Liver (tissue), 9 donors: ENCODE data around the gene METTL4. TPM values are rescaled to one million over a fixed set of nuclear protein-coding genes. Genes with fewer than 3 reads are reported as not detected.

Experiments used
- DNase-seq: peaks from one replicate; pipeline ENCODE4 v3.0.0-alpha.2; 2017; ENCODE audit warnings: low spot score
- H3K27ac ChIP-seq, 2 donors: one replicate each; pipeline ENCODE4 v1.7.0; 2013; ENCODE audit warnings: inconsistent platforms in 2 of 2, low read length in 2 of 2, control low read depth in 1 of 2, low read depth in 1 of 2, mild to moderate bottlenecking in 1 of 2
- H3K27me3 ChIP-seq, 4 donors: one replicate each; pipeline versions ENCODE4 v1.6.1 to v1.7.0; 2013; ENCODE audit warnings: low read length in 3 of 4, inconsistent platforms in 1 of 4, mild to moderate bottlenecking in 1 of 4, moderate library complexity in 1 of 4; ENCODE audit not compliant: control insufficient read depth in 4 of 4, insufficient read depth in 4 of 4
- H3K36me3 ChIP-seq, 4 donors: one replicate each; pipeline versions ENCODE4 v1.6.1 to v1.7.0; 2013; ENCODE audit warnings: low read length in 3 of 4, mild to moderate bottlenecking in 3 of 4, low read depth in 1 of 4, moderate library complexity in 1 of 4; ENCODE audit not compliant: control insufficient read depth in 4 of 4, insufficient read depth in 3 of 4
- H3K4me1 ChIP-seq, 4 donors: one replicate each; pipeline versions ENCODE4 v1.6.1 to v1.7.0; 2013; ENCODE audit warnings: low read length in 3 of 4, mild to moderate bottlenecking in 3 of 4, moderate library complexity in 1 of 4; ENCODE audit not compliant: control insufficient read depth in 4 of 4, insufficient read depth in 4 of 4
- H3K4me3 ChIP-seq, 3 donors: one replicate each; pipeline versions ENCODE4 v1.6.1 to v1.7.0; 2013; ENCODE audit warnings: low read length in 3 of 3, control low read depth in 1 of 3, low read depth in 1 of 3, mild to moderate bottlenecking in 1 of 3
- H3K9ac ChIP-seq, 2 donors: one replicate each; pipeline ENCODE4 v1.7.0; 2013; ENCODE audit warnings: low read length in 2 of 2, mild to moderate bottlenecking in 2 of 2, moderate library complexity in 2 of 2, control low read depth in 1 of 2, low read depth in 1 of 2
- H3K9me3 ChIP-seq, 4 donors: one replicate each; pipeline versions ENCODE4 v1.6.1 to v1.7.0; 2013; ENCODE audit warnings: low read length in 3 of 4; ENCODE audit not compliant: control insufficient read depth in 4 of 4
- EGR1 ChIP-seq, 2 donors: IDR thresholded peaks; 2 replicates each; pipeline ENCODE4 v1.6.1; 2016 to 2018; ENCODE audit warnings: antibody characterized with exemption in 2 of 2, low read depth in 2 of 2
- FOXA1 ChIP-seq: IDR thresholded peaks from 2 replicates; pipeline ENCODE4 v1.6.1; 2016; ENCODE audit warnings: antibody characterized with exemption
- FOXA2 ChIP-seq: IDR thresholded peaks from 2 replicates; pipeline ENCODE4 v1.6.1; 2016; ENCODE audit warnings: antibody characterized with exemption
- GABPA ChIP-seq, 2 donors: IDR thresholded peaks in 1 of 2; conservative IDR thresholded peaks in 1 of 2; 2 replicates each; pipeline ENCODE4 v1.6.1; 2016; ENCODE audit warnings: antibody characterized with exemption in 2 of 2, mild to moderate bottlenecking in 1 of 2, moderate library complexity in 1 of 2
- HNF4A ChIP-seq, 2 donors: conservative IDR thresholded peaks; 2 replicates each; pipeline ENCODE4 v1.6.1; 2016; ENCODE audit warnings: antibody characterized with exemption in 2 of 2, mild to moderate bottlenecking in 2 of 2
- HNF4G ChIP-seq: IDR thresholded peaks from 2 replicates; pipeline ENCODE4 v1.6.1; 2016; ENCODE audit warnings: antibody characterized with exemption
- JUND ChIP-seq, 2 donors: IDR thresholded peaks; 2 replicates each; pipeline ENCODE4 v1.6.1; 2016; ENCODE audit warnings: antibody characterized with exemption in 2 of 2
- NR2F2 ChIP-seq: IDR thresholded peaks from 2 replicates; pipeline ENCODE4 v1.6.1; 2016; ENCODE audit warnings: antibody characterized with exemption
- RAD21 ChIP-seq, 2 donors: IDR thresholded peaks; 2 replicates each; pipeline ENCODE4 v1.6.1; 2016; ENCODE audit warnings: antibody characterized with exemption in 2 of 2, mild to moderate bottlenecking in 2 of 2
- RXRA ChIP-seq, 2 donors: IDR thresholded peaks; 2 replicates each; pipeline ENCODE4 v1.6.1; 2017 to 2018; ENCODE audit warnings: antibody characterized with exemption in 2 of 2, mild to moderate bottlenecking in 1 of 2
- SP1 ChIP-seq: IDR thresholded peaks from 2 replicates; pipeline ENCODE4 v1.6.1; 2018; ENCODE audit warnings: antibody characterized with exemption, mild to moderate bottlenecking
- TAF1 ChIP-seq: conservative IDR thresholded peaks from 2 replicates; pipeline ENCODE4 v1.6.1; 2016; ENCODE audit warnings: antibody characterized with exemption, mild to moderate bottlenecking
- YY1 ChIP-seq: IDR thresholded peaks from 2 replicates; pipeline ENCODE4 v1.6.1; 2016; ENCODE audit warnings: antibody characterized with exemption, mild to moderate bottlenecking
- WGBS: extraction: QIAGEN DNeasy Blood & Tissue Kit; methylation state at CpG from one replicate; pipeline ENCODE4 v1.1.7; 2013; 5-methylcytosine and 5-hydroxymethylcytosine counted together
- polyA plus RNA-seq, 2 donors: library from polyadenylated mRNA; stranded (reverse) in 1 of 2; unstranded in 1 of 2; fragments of 200-250 nt in 1 of 2; fragments of >200 nt in 1 of 2; fragmentation: Nextera tagmentation in 1 of 2; extraction: Ambion mirVana in 1 of 2; gene quantifications; one replicate each; pipeline versions ENCODE4 v1.2.1 to v1.2.3, GENCODE V29; 2013 to 2015
- total RNA-seq, 2 donors: library from RNA; depleted of rRNA; stranded (reverse); fragments of >200 nt; gene quantifications; one replicate each; pipeline ENCODE4 v1.2.3, GENCODE V29; 2014
- TF ChIP-seq, protein P1 (sequence below): IDR thresholded peaks from 2 replicates; pipeline ENCODE4 v1.6.1; 2016; ENCODE audit warnings: antibody characterized with exemption
- TF ChIP-seq, protein P2 (sequence below): fragments of 150-350 bp; IDR thresholded peaks from 2 replicates; pipeline ENCODE4 v1.5.1; 2017; ENCODE audit warnings: improper control_type of control experiment, low read depth, low read length; ENCODE audit not compliant: missing input control
- TF ChIP-seq, protein P3 (sequence below): IDR thresholded peaks from 2 replicates; pipeline ENCODE4 v1.6.1; 2016; ENCODE audit warnings: antibody characterized with exemption
- TF ChIP-seq, protein P4 (sequence below): IDR thresholded peaks from 2 replicates; pipeline ENCODE4 v1.6.1; 2016; ENCODE audit warnings: antibody characterized with exemption
- TF ChIP-seq, protein P5 (sequence below): IDR thresholded peaks from 2 replicates; pipeline ENCODE4 v1.6.1; 2016; ENCODE audit warnings: antibody characterized with exemption, mild to moderate bottlenecking
- donor health status: healthy.
- donor health status: healthy.
- donor health status: healthy.
- donor health status: healthy.
- donor health status: healthy.

METTL4 gene
- total and polyA plus RNA-seq, 4 donors, result 1.9 to 13.9 (median 3.5) TPM

DNA sequence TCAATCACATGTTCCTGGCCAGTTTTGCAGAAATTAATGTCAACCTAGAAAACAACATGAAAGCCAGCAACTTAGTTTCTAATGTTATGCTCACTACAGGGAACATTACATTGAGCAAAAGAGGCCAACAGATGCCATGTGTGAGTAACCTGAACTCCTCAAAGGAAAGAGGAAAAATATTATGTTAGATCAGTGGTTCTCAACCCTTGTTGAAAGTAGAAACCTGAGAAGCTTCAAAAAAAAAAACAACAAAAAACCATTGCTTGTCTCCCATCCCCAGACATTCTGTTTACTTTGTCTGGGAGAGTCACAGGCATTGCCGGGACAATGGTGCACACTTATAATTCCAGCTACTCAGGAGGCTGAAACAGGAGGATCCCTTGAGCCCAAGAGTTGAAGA, 57.7 kb downstream of the METTL4 start:
- H3K27me3 ChIP-seq, result no peaks in the 10 kb centered on the region
- H3K36me3 ChIP-seq, result no peaks in the 10 kb centered on the region
- no peak for TF ChIP-seq FOXA2
- TF ChIP-seq, protein P1, sequence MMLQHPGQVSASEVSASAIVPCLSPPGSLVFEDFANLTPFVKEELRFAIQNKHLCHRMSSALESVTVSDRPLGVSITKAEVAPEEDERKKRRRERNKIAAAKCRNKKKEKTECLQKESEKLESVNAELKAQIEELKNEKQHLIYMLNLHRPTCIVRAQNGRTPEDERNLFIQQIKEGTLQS, result no peak
- no peak for TF ChIP-seq TAF1
- TF ChIP-seq HNF4G, result no peak
- TF ChIP-seq, protein P2, sequence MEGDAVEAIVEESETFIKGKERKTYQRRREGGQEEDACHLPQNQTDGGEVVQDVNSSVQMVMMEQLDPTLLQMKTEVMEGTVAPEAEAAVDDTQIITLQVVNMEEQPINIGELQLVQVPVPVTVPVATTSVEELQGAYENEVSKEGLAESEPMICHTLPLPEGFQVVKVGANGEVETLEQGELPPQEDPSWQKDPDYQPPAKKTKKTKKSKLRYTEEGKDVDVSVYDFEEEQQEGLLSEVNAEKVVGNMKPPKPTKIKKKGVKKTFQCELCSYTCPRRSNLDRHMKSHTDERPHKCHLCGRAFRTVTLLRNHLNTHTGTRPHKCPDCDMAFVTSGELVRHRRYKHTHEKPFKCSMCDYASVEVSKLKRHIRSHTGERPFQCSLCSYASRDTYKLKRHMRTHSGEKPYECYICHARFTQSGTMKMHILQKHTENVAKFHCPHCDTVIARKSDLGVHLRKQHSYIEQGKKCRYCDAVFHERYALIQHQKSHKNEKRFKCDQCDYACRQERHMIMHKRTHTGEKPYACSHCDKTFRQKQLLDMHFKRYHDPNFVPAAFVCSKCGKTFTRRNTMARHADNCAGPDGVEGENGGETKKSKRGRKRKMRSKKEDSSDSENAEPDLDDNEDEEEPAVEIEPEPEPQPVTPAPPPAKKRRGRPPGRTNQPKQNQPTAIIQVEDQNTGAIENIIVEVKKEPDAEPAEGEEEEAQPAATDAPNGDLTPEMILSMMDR, result no peak
- TF ChIP-seq HNF4A (conservative IDR thresholded peaks at IDR 0.05), result no peak
- TF ChIP-seq GABPA (IDR thresholded peaks at IDR 0.05 in 1 of 2, conservative IDR thresholded peaks at IDR 0.05 in 1 of 2), result no peak
- TF ChIP-seq RXRA (IDR thresholded peaks at IDR 0.05), result no peak
- TF ChIP-seq JUND (IDR thresholded peaks at IDR 0.05), result no peak
- no peak for TF ChIP-seq EGR1 (IDR thresholded peaks at IDR 0.05; ENCODE audit: low read depth in 2 of 2)
- TF ChIP-seq SP1, result no peak
- TF ChIP-seq, protein P3, sequence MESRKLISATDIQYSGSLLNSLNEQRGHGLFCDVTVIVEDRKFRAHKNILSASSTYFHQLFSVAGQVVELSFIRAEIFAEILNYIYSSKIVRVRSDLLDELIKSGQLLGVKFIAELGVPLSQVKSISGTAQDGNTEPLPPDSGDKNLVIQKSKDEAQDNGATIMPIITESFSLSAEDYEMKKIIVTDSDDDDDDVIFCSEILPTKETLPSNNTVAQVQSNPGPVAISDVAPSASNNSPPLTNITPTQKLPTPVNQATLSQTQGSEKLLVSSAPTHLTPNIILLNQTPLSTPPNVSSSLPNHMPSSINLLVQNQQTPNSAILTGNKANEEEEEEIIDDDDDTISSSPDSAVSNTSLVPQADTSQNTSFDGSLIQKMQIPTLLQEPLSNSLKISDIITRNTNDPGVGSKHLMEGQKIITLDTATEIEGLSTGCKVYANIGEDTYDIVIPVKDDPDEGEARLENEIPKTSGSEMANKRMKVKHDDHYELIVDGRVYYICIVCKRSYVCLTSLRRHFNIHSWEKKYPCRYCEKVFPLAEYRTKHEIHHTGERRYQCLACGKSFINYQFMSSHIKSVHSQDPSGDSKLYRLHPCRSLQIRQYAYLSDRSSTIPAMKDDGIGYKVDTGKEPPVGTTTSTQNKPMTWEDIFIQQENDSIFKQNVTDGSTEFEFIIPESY, result no peak
- TF ChIP-seq, protein P4, sequence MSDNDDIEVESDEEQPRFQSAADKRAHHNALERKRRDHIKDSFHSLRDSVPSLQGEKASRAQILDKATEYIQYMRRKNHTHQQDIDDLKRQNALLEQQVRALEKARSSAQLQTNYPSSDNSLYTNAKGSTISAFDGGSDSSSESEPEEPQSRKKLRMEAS, result no peak
- TF ChIP-seq NR2F2, result no peak
- no peak for TF ChIP-seq FOXA1
- no peaks in the 10 kb centered on the region for H3K4me1 ChIP-seq
- H3K9me3 ChIP-seq, result no peaks in the 10 kb centered on the region
- no peak overlapping the region for H3K9ac ChIP-seq
- no peak overlapping the region for H3K27ac ChIP-seq
- no peak overlapping the region for H3K4me3 ChIP-seq
- 34% methylated on average over 1 of the region's 1 CpG for WGBS
- no peak for DNase-seq

DNA sequence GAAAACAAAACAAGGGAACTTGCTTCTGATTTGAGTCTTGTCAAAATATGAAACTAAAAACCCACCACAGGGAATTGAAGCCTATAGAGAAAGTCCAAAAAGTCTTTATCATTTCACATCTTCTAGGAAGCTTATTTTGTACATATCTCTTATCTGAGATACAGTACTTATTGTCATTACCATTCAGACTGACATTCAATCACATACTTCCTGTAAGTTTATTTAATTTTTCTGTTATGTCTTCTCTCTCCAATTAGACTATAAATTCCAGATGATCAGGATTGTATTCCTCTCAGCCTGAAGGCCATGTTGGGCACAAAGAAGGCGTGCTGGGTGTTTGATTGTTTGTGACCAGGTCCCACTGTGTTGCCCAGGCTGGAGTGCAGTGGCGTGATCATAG, 59.2 kb downstream of the METTL4 start:
- 90% methylated on average over 2 of the region's 2 CpGs for WGBS
- Histone ChIP-seq H3K36me3 (no peaks in the 10 kb centered on the region), H3K27me3 (no peaks in the 10 kb centered on the region), H3K4me1 (no peaks in the 10 kb centered on the region), H3K27ac (no peak overlapping the region), H3K9ac (no peak overlapping the region), H3K4me3 (no peak overlapping the region), H3K9me3 (no peaks in the 10 kb centered on the region)
- TF ChIP-seq, protein P2, result no peak
- no peak for TF ChIP-seq JUND (IDR thresholded peaks at IDR 0.05)
- no peak for TF ChIP-seq TAF1
- TF ChIP-seq SP1, result no peak
- TF ChIP-seq, protein P3, result no peak
- no peak for TF ChIP-seq FOXA1
- no peak for TF ChIP-seq EGR1 (IDR thresholded peaks at IDR 0.05; ENCODE audit: low read depth in 2 of 2)
- TF ChIP-seq RAD21 (IDR thresholded peaks at IDR 0.05), result no peak
- TF ChIP-seq, protein P5, sequence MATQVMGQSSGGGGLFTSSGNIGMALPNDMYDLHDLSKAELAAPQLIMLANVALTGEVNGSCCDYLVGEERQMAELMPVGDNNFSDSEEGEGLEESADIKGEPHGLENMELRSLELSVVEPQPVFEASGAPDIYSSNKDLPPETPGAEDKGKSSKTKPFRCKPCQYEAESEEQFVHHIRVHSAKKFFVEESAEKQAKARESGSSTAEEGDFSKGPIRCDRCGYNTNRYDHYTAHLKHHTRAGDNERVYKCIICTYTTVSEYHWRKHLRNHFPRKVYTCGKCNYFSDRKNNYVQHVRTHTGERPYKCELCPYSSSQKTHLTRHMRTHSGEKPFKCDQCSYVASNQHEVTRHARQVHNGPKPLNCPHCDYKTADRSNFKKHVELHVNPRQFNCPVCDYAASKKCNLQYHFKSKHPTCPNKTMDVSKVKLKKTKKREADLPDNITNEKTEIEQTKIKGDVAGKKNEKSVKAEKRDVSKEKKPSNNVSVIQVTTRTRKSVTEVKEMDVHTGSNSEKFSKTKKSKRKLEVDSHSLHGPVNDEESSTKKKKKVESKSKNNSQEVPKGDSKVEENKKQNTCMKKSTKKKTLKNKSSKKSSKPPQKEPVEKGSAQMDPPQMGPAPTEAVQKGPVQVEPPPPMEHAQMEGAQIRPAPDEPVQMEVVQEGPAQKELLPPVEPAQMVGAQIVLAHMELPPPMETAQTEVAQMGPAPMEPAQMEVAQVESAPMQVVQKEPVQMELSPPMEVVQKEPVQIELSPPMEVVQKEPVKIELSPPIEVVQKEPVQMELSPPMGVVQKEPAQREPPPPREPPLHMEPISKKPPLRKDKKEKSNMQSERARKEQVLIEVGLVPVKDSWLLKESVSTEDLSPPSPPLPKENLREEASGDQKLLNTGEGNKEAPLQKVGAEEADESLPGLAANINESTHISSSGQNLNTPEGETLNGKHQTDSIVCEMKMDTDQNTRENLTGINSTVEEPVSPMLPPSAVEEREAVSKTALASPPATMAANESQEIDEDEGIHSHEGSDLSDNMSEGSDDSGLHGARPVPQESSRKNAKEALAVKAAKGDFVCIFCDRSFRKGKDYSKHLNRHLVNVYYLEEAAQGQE, result no peak
- TF ChIP-seq GABPA (IDR thresholded peaks at IDR 0.05 in 1 of 2, conservative IDR thresholded peaks at IDR 0.05 in 1 of 2), result no peak
- TF ChIP-seq FOXA2, result no peak
- TF ChIP-seq, protein P4, result no peak
- TF ChIP-seq YY1, result no peak
- TF ChIP-seq NR2F2, result no peak
- TF ChIP-seq HNF4A (conservative IDR thresholded peaks at IDR 0.05), result no peak
- no peak for TF ChIP-seq HNF4G
- TF ChIP-seq, protein P1, result no peak
- no peak for TF ChIP-seq RXRA (IDR thresholded peaks at IDR 0.05)
- no peak for DNase-seq
